ENCODE measurements around the gene VSTM2B.

DNA sequence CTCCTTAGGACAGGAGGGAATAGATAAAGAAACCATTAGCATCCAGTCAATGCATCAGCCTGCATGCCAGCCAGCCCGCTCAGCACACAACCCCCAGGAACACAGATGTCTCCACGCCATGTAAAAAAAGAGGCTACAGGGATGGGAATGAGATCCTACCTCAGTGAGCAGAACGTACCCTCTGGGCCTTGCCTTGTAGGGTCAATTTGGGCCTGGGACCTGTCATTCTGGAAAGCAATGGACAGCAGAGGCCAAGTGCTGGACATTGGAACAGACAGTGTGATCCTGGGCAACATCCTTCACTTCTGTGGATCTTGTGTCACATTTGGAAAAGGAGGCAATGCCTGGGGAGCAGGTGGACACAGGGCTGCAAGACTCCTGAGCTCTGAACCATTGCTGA, 26.0 kb downstream of the VSTM2B start:
- TF ChIP-seq FOXP2 (optimal IDR thresholded peaks at IDR 0.05; ENCODE audit: borderline replicate concordance, extremely low read depth, extremely low read length, insufficient read depth) (no peak), SIN3A (IDR thresholded peaks at IDR 0.05; ENCODE audit: borderline replicate concordance, insufficient read depth, low read length) (no peak)
- TF ChIP-seq, protein P1, sequence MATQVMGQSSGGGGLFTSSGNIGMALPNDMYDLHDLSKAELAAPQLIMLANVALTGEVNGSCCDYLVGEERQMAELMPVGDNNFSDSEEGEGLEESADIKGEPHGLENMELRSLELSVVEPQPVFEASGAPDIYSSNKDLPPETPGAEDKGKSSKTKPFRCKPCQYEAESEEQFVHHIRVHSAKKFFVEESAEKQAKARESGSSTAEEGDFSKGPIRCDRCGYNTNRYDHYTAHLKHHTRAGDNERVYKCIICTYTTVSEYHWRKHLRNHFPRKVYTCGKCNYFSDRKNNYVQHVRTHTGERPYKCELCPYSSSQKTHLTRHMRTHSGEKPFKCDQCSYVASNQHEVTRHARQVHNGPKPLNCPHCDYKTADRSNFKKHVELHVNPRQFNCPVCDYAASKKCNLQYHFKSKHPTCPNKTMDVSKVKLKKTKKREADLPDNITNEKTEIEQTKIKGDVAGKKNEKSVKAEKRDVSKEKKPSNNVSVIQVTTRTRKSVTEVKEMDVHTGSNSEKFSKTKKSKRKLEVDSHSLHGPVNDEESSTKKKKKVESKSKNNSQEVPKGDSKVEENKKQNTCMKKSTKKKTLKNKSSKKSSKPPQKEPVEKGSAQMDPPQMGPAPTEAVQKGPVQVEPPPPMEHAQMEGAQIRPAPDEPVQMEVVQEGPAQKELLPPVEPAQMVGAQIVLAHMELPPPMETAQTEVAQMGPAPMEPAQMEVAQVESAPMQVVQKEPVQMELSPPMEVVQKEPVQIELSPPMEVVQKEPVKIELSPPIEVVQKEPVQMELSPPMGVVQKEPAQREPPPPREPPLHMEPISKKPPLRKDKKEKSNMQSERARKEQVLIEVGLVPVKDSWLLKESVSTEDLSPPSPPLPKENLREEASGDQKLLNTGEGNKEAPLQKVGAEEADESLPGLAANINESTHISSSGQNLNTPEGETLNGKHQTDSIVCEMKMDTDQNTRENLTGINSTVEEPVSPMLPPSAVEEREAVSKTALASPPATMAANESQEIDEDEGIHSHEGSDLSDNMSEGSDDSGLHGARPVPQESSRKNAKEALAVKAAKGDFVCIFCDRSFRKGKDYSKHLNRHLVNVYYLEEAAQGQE (IDR thresholded peaks at IDR 0.05; ENCODE audit: insufficient read depth in 1 of 2, low read depth in 2 of 2, low read length in 2 of 2), result no peak
